Activated CD4-positive, alpha-beta T cell treated with anti-CD3 and anti-CD28 coated beads, Interleukin-2, amount 10 ng/mL, durations not matched to agents 7 days and 5 days (primary cell): ENCODE data around the gene ANKRD33B. TPM values are rescaled to one million over a fixed set of nuclear protein-coding genes. Genes with fewer than 3 reads are reported as not detected.
A peak's percentile ranks its signal among the peaks of the same experiment; 100 is the strongest.

Experiments
- CTCF ChIA-PET: fragments of 350-600 bp; sonication (Branson Sonifier 250); formaldehyde crosslinking; loops from one replicate; lab custom pipeline; 2021; ENCODE audit warnings: antibody characterized with exemption; lab: Charles Lee
- POLR2A ChIA-PET: fragments of 350-600 bp; sonication (Branson Sonifier 250); formaldehyde crosslinking; loops from one replicate; lab custom pipeline; 2021; ENCODE audit warnings: antibody characterized with exemption; lab: Charles Lee
- DNase-seq: peaks from one replicate; pipeline ENCODE4 v3.0.0-alpha.2; 2020
- H3K27ac Mint-ChIP-seq: one replicate; pipeline ENCODE4 v1.8.0; 2021; ENCODE audit warnings: mild to moderate bottlenecking, moderate library complexity, mixed read lengths
- H3K27me3 Mint-ChIP-seq: one replicate; pipeline ENCODE4 v1.8.0; 2021; ENCODE audit warnings: mixed read lengths
- H3K36me3 Mint-ChIP-seq: one replicate; pipeline ENCODE4 v1.8.0; 2021; ENCODE audit warnings: low read depth, mixed read lengths
- H3K4me1 Mint-ChIP-seq: one replicate; pipeline ENCODE4 v1.8.0; 2021; ENCODE audit warnings: mixed read lengths
- H3K4me3 Mint-ChIP-seq: one replicate; pipeline ENCODE4 v1.8.0; 2021; ENCODE audit warnings: mild to moderate bottlenecking, moderate library complexity, mixed read lengths
- H3K9me3 Mint-ChIP-seq: one replicate; pipeline ENCODE4 v1.8.0; 2021; ENCODE audit warnings: mixed read lengths
- total RNA-seq, 2 experiments: library from RNA; stranded (reverse); gene quantifications; one replicate each; pipeline ENCODE4 v1.2.3, GENCODE V29; 2021

Gene ANKRD33B
- total RNA-seq, 2 experiments from 2014 or later = 3.2 to 3.7 TPM

DNA sequence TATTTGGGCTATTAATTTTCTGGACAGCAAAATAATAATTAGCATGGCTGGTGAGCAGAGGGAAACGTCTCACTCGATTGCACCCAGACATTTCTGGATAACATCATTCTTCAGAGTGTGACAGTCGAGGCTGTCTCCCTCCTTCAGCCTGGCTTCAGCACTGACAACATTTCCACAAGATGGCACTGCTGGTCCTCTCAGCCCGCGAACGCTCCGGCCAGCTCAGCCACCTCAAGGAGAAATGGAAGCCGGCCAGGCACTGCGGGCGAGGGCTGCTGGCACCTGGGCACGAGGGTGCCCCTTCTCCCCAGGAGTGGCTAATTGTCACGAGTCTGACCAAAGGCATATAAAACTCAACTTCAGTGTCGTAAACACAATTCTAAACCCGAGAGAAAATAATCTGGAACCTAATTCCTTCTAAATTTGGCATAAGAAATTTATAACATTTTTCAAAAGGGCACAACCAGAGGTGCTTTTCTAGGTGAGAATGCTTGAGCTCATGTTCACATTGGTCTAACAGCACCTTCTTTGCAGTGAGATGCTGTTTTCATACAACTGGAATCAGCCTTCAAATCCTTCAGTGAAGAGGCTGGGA, 131.3 kb downstream of the ANKRD33B start:
- Mint-ChIP-seq H3K4me3 (no peak overlapping the region), H3K4me1 (peaks cover 9% of the 10 kb centered on the region), H3K36me3 (no peaks in the 10 kb centered on the region), H3K27me3 (no peaks in the 10 kb centered on the region), H3K9me3 (no peaks in the 10 kb centered on the region), H3K27ac (no peak overlapping the region)
- ChIA-PET CTCF (no interaction called here), POLR2A (no interaction called here)
- peak; percentile 12 for DNase-seq

DNA sequence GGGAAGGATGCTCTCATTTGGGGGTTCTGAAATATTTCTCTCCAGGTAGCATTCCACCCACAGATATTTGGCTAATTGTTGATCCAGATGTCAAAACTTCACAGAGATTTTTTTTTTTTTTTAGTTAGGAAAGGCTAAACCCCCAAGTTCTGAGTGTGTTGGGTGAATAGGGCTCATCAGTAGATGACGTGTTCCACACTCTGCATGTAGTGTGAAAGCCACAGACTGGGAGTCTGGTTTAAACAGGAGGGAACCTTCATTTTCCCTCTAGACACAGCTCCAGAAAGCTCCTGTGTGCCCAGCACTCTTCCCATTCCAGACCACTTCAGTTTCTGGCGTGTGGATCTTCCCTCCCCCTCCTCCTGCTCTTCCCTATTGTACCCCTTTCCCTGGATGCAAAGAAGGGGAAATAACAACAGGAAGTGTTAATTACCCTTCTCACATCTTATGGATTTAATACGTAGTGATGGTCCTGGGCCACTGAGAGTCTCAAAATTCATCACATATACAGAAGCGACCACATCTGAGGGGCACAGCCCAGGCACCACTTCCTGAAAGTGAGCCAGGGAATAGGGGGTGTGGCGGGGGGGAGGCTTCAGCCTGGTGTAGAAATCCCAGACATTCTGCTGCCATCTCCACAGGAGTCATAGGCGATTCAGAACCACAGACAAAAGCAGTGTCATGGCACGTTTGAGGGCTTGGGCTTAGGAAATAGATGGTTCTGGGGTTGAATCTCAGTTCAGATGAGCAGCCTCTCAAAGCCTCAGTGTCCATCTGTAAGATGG, 132.1 kb downstream of the ANKRD33B start:
- ChIA-PET POLR2A (no interaction called here), CTCF (no interaction called here)
- DNase-seq = no peak
- H3K9me3 Mint-ChIP-seq = no peaks in the 10 kb centered on the region
- no peaks in the 10 kb centered on the region for H3K36me3 Mint-ChIP-seq
- peaks cover 11% of the 10 kb centered on the region for H3K4me1 Mint-ChIP-seq
- H3K4me3 Mint-ChIP-seq = no peak overlapping the region
- no peaks in the 10 kb centered on the region for H3K27me3 Mint-ChIP-seq
- H3K27ac Mint-ChIP-seq = no peak overlapping the region

- Mint-ChIP-seq H3K27ac (no peak overlapping the region), H3K4me3 (no peak overlapping the region), H3K4me1 (peaks cover 14% of the 10 kb centered on the region), H3K9me3 (no peaks in the 10 kb centered on the region), H3K27me3 (no peaks in the 10 kb centered on the region), H3K36me3 (peaks cover 1% of the 10 kb centered on the region)
- ChIA-PET CTCF (interaction anchor here (0.5 kb wide), 1 partner anchor 245 kb away, joined by 3 read pairs; no protein-coding TSS in a partner anchor), POLR2A (no interaction called here)
- no peak for DNase-seq
These were observed 135.5 kb downstream of the ANKRD33B start for GRCh38 chr5:10699281-10699874.

GRCh38 chr5:10699987-10700386, 136.1 kb downstream of the ANKRD33B start:
- Mint-ChIP-seq H3K4me3 (no peak overlapping the region), H3K27me3 (no peaks in the 10 kb centered on the region), H3K4me1 (peaks cover 20% of the 10 kb centered on the region), H3K27ac (no peak overlapping the region), H3K9me3 (no peaks in the 10 kb centered on the region), H3K36me3 (peaks cover 1% of the 10 kb centered on the region)
- CTCF ChIA-PET = interaction anchor here (0.5 to 1.5 kb wide), 2 partner anchors 246 to 247 kb away, joined by 3 to 4 read pairs; no protein-coding TSS in a partner anchor
- no peak for DNase-seq
- POLR2A ChIA-PET = no interaction called here

DNA sequence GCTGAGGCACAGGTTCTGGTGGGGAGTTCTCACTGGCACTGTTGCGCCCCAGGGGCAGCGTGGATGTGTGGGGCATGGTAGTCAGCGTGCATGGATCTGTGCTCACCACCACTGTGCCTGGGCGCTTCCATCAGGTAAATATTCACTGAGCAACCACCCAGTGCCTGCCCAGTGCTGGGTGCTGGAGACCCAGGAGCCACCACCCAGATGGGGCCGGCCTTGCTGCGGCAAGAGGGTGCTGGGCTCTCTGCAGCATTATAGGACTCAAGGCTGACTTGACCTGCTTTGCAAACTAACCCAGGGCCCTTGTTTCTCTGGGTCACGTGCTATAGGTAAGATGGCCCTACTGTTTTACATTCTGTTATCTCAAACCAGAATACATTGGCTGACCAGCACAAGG, 136.6 kb downstream of the ANKRD33B start:
- H3K27me3 Mint-ChIP-seq = no peaks in the 10 kb centered on the region
- peaks cover 1% of the 10 kb centered on the region for H3K36me3 Mint-ChIP-seq
- H3K9me3 Mint-ChIP-seq = no peaks in the 10 kb centered on the region
- ChIA-PET CTCF (interaction anchor here (0.7 to 1.5 kb wide), 3 partner anchors 12 to 248 kb away, joined by 3 to 4 read pairs (median 3); no protein-coding TSS in a partner anchor), POLR2A (no interaction called here)
- peaks cover 25% of the 10 kb centered on the region for H3K4me1 Mint-ChIP-seq
- H3K27ac Mint-ChIP-seq = no peak overlapping the region
- H3K4me3 Mint-ChIP-seq = no peak overlapping the region
- DNase-seq = no peak

- peak; percentile 29 for DNase-seq
- CTCF ChIA-PET = interaction anchor here (0.6 to 2.2 kb wide), 4 partner anchors 17 to 248 kb away, joined by 3 to 7 read pairs (median 4); no protein-coding TSS in a partner anchor
- H3K9me3 Mint-ChIP-seq = no peaks in the 10 kb centered on the region
- POLR2A ChIA-PET = no interaction called here
- H3K36me3 Mint-ChIP-seq = peaks cover 1% of the 10 kb centered on the region
- H3K27ac Mint-ChIP-seq = no peak overlapping the region
- H3K27me3 Mint-ChIP-seq = no peaks in the 10 kb centered on the region
- peaks cover 24% of the 10 kb centered on the region for H3K4me1 Mint-ChIP-seq
- H3K4me3 Mint-ChIP-seq = no peak overlapping the region
These were observed 137.7 kb downstream of the ANKRD33B start for GRCh38 chr5:10701567-10702039.

DNA sequence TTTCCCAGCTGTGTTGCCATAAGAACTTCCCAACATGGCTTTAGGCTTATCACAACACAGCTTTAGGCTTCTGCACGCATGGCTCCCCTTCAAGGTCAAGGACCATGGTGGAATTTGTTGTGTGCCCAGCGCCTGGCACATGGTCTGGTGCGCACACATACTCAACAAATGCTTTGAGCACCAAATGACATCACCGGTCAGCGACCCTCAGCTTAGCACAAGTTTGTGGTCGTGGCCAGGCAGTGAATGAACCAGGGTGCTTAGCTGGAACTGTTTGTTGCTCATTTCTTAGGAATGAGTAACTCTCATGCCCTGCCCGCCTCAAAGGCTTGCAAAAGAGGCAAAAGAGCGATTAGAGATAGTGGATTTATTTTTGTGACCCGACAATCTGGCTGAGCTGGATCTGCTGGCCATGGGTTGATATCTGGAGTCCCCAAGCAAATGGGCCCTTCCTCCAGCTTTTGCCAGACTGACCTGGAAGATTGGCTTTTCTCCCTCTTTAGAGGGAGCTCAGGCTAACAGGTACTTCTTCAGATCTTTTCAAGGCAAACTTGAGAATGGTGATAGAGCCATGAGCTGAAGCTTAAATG, 138.3 kb downstream of the ANKRD33B start:
- Mint-ChIP-seq H3K27ac (no peak overlapping the region), H3K36me3 (peaks cover 1% of the 10 kb centered on the region), H3K27me3 (no peaks in the 10 kb centered on the region), H3K9me3 (no peaks in the 10 kb centered on the region), H3K4me3 (no peak overlapping the region), H3K4me1 (peaks cover 24% of the 10 kb centered on the region)
- no peak for DNase-seq
- POLR2A ChIA-PET = interaction anchor here (0.7 kb wide), 1 partner anchor 273 kb away, joined by 3 read pairs; no protein-coding TSS in a partner anchor
- CTCF ChIA-PET = interaction anchor here (0.6 to 2.2 kb wide), 3 partner anchors 18 to 249 kb away, joined by 3 to 7 read pairs (median 4); no protein-coding TSS in a partner anchor

DNA sequence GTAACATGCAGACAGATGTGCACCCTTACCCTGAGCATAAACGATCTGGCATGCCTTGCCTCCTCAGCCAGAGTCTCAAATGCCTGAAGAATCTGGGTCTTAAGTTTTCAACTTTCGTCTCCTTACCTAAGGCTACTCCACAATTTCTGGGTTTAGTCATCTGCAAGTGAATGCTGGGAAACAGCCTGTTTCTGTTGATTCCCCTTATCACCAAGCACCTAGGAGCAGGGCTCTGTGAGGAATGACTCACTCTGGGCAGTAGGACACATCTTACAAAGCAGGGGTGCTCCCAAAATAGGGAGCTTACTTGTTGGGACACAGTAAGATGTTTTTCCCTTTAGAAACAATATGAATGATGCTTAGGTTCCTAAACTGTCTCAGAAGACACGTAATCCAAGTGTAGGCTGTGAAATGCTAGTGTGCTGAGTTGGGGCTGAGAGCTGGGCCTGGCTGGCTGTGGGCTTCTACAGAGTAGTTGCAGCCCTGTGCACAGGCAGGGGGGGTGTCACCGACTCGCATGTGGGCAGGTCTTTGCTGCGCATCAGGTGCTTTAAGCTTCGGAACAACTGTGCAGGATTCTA, 139.1 kb downstream of the ANKRD33B start:
- DNase-seq = no peak
- no peaks in the 10 kb centered on the region for H3K9me3 Mint-ChIP-seq
- ChIA-PET POLR2A (interaction anchor here (0.7 kb wide), 1 partner anchor 274 kb away, joined by 3 read pairs; no protein-coding TSS in a partner anchor), CTCF (interaction anchor here (1.1 to 2.2 kb wide), 3 partner anchors 10 to 250 kb away, joined by 3 to 7 read pairs (median 4); no protein-coding TSS in a partner anchor)
- no peak overlapping the region for H3K4me3 Mint-ChIP-seq
- peaks cover 24% of the 10 kb centered on the region for H3K4me1 Mint-ChIP-seq
- H3K27me3 Mint-ChIP-seq = no peaks in the 10 kb centered on the region
- H3K36me3 Mint-ChIP-seq = peaks cover 1% of the 10 kb centered on the region
- H3K27ac Mint-ChIP-seq = no peak overlapping the region

DNA sequence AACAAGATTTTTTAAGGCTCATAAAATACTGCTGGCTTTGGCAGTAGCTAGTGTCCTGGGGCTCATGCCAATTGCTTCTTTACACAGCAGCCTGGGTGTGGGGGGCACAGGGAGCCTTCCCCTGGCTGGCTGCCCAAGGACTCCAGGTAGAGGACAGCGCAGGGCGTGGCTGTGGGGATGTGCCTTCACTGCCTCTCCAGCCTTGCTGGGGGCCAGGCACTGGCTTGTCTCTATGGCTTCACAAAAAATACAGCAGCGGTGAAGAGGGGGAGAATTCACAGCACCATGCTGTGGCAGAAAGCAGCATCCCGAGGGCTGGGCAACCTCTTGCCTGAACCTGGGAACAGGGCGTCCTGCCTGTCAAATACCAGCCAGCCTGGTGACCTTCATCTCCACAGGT, 139.8 kb downstream of the ANKRD33B start:
- CTCF ChIA-PET = interaction anchor here (1.1 to 2.2 kb wide), 2 partner anchors 10 to 19 kb away, joined by 3 to 7 read pairs; no protein-coding TSS in a partner anchor
- H3K9me3 Mint-ChIP-seq = no peaks in the 10 kb centered on the region
- peaks cover 24% of the 10 kb centered on the region for H3K4me1 Mint-ChIP-seq

GRCh38 chr5:10704949-10705621, 141.2 kb downstream of the ANKRD33B start:
- ChIA-PET CTCF (no interaction called here), POLR2A (no interaction called here)
- H3K4me1 Mint-ChIP-seq = peaks cover 20% of the 10 kb centered on the region
- no peaks in the 10 kb centered on the region for H3K27me3 Mint-ChIP-seq
- peaks cover 1% of the 10 kb centered on the region for H3K36me3 Mint-ChIP-seq
- no peaks in the 10 kb centered on the region for H3K9me3 Mint-ChIP-seq
- no peak overlapping the region for H3K4me3 Mint-ChIP-seq
- no peak for DNase-seq
- H3K27ac Mint-ChIP-seq = no peak overlapping the region

More for the DNA sequence above, 139.8 kb downstream of the ANKRD33B start:
- no peak overlapping the region for H3K4me3 Mint-ChIP-seq
- POLR2A ChIA-PET = no interaction called here
- H3K27ac Mint-ChIP-seq = no peak overlapping the region
- H3K36me3 Mint-ChIP-seq = peaks cover 1% of the 10 kb centered on the region
- H3K27me3 Mint-ChIP-seq = no peaks in the 10 kb centered on the region
- DNase-seq = no peak

GRCh38 chr5:10705747-10706146, 141.9 kb downstream of the ANKRD33B start:
- H3K27ac Mint-ChIP-seq = no peak overlapping the region

More at GRCh38 chr5:10705747-10706146, 141.9 kb downstream of the ANKRD33B start:
- no peaks in the 10 kb centered on the region for H3K9me3 Mint-ChIP-seq
- H3K4me1 Mint-ChIP-seq = peaks cover 17% of the 10 kb centered on the region
- peaks cover 1% of the 10 kb centered on the region for H3K36me3 Mint-ChIP-seq
- no peak for DNase-seq
- ChIA-PET POLR2A (no interaction called here), CTCF (no interaction called here)
- H3K4me3 Mint-ChIP-seq = no peak overlapping the region
- H3K27me3 Mint-ChIP-seq = no peaks in the 10 kb centered on the region
